GM23338 (cell line): ENCODE measurements around the gene NAA30. TPM values are rescaled to one million over a fixed set of nuclear protein-coding genes. Genes with fewer than 3 reads are reported as not detected.

Experiments
- ATAC-seq: fragments of 200-7000 bp; cut with Tn5 transposase; 3 replicates; pipeline ENCODE4 v1.9.1; 2020
- DNase-seq: peaks from one replicate; pipeline ENCODE4 v3.0.0-alpha.2; 2015; ENCODE audit warnings: low spot score
- H2AFZ ChIP-seq: fragments of 200-600 bp; sonication (generic); 2 replicates; pipeline ENCODE4 v1.8.0; 2016; ENCODE audit warnings: antibody characterized with exemption, mild to moderate bottlenecking, moderate library complexity
- H3F3A ChIP-seq: fragments of 200-600 bp; sonication (generic); replicated peaks from 2 replicates; pipeline ENCODE4 v1.8.0; 2017; ENCODE audit warnings: antibody characterized with exemption, mixed run types, low read depth
- H3K27ac ChIP-seq: fragments of 200-600 bp; sonication (generic); 2 replicates; pipeline ENCODE4 v1.6.1; 2016; ENCODE audit warnings: low read depth
- H3K27me3 ChIP-seq: fragments of 200-600 bp; sonication (generic); 2 replicates; pipeline ENCODE4 v1.8.0; 2016; ENCODE audit warnings: mild to moderate bottlenecking, mixed run types, moderate library complexity; ENCODE audit not compliant: insufficient read depth
- H3K36me3 ChIP-seq: fragments of 200-600 bp; sonication (generic); 2 replicates; pipeline ENCODE4 v1.8.0; 2016; ENCODE audit warnings: mild to moderate bottlenecking; ENCODE audit not compliant: insufficient read depth
- H3K4me1 ChIP-seq: fragments of 200-600 bp; sonication (generic); 2 replicates; pipeline ENCODE4 v1.8.0; 2016; ENCODE audit warnings: mild to moderate bottlenecking, moderate library complexity; ENCODE audit not compliant: insufficient read depth
- H3K4me2 ChIP-seq: fragments of 200-600 bp; sonication (generic); 2 replicates; pipeline ENCODE4 v1.7.1; 2017; ENCODE audit warnings: mixed run types
- H3K4me3 ChIP-seq: fragments of 200-600 bp; sonication (generic); 2 replicates; pipeline ENCODE4 v1.6.1; 2016; ENCODE audit warnings: mixed run types
- H3K79me2 ChIP-seq: fragments of 200-600 bp; sonication (generic); replicated peaks from 2 replicates; pipeline ENCODE4 v1.8.0; 2017; ENCODE audit warnings: mild to moderate bottlenecking; ENCODE audit not compliant: insufficient read depth
- H3K9me2 ChIP-seq: fragments of 200-600 bp; sonication (generic); 2 replicates; pipeline ENCODE4 v1.8.0; 2017; ENCODE audit not compliant: insufficient read depth
- H4K20me1 ChIP-seq: fragments of 200-600 bp; sonication (generic); replicated peaks from 2 replicates; pipeline ENCODE4 v1.8.0; 2017; ENCODE audit warnings: mild to moderate bottlenecking; ENCODE audit not compliant: insufficient read depth
- H3K27ac Mint-ChIP-seq: 2 replicates; pipeline ENCODE4 v1.8.0; 2020; ENCODE audit warnings: inconsistent platforms, mild to moderate bottlenecking, moderate library complexity, mixed read lengths
- H3K27me3 Mint-ChIP-seq: 3 replicates; pipeline ENCODE4 v1.8.0; 2022; ENCODE audit warnings: low read depth, mild to moderate bottlenecking, moderate library complexity, mixed read lengths, inconsistent platforms; ENCODE audit not compliant: insufficient read depth, poor library complexity
- H3K36me3 Mint-ChIP-seq: 3 replicates; pipeline ENCODE4 v1.8.0; 2021; ENCODE audit warnings: low read depth, mild to moderate bottlenecking, inconsistent platforms, moderate library complexity, mixed read lengths
- H3K4me1 Mint-ChIP-seq: 3 replicates; pipeline ENCODE4 v1.8.0; 2020; ENCODE audit warnings: mild to moderate bottlenecking, inconsistent platforms, mixed read lengths
- H3K4me3 Mint-ChIP-seq: 3 replicates; pipeline ENCODE4 v1.8.0; 2021; ENCODE audit warnings: moderate library complexity, mild to moderate bottlenecking, inconsistent platforms, mixed read lengths
- H3K9me3 Mint-ChIP-seq: 3 replicates; pipeline ENCODE4 v1.8.0; 2020; ENCODE audit warnings: moderate library complexity, mild to moderate bottlenecking, inconsistent platforms, mixed read lengths
- CREB1 ChIP-seq: fragments of 250-450 bp; sonication (Bioruptor Pico); IDR thresholded peaks from 2 replicates; pipeline ENCODE4 v1.5.0; 2020; ENCODE audit warnings: low read depth, mild to moderate bottlenecking, moderate library complexity
- CTCF ChIP-seq, 2 experiments: fragments of 200-600 bp in 1 of 2; sonication (generic) in 1 of 2; conservative IDR thresholded peaks; 2 replicates each; pipeline versions ENCODE4 v1.5.1 to v1.6.1; 2016 to 2017; ENCODE audit warnings: antibody characterized with exemption in 2 of 2, low read depth in 2 of 2, mild to moderate bottlenecking in 2 of 2, moderate library complexity in 1 of 2
- EZH2 ChIP-seq: fragments of 200-600 bp; sonication (generic); IDR thresholded peaks from one replicate; pipeline ENCODE4 v1.8.0; 2017; ENCODE audit warnings: antibody characterized with exemption, mild to moderate bottlenecking, low read depth; ENCODE audit not compliant: unreplicated experiment
- EZH2phosphoT487 ChIP-seq: fragments of 200-600 bp; sonication (generic); IDR thresholded peaks from one replicate; pipeline ENCODE4 v1.8.1; 2018; ENCODE audit warnings: antibody characterized with exemption; ENCODE audit not compliant: unreplicated experiment
- JUNB ChIP-seq: IDR thresholded peaks from one replicate; pipeline ENCODE4 v1.6.1; 2016; ENCODE audit warnings: antibody characterized with exemption; ENCODE audit not compliant: unreplicated experiment
- NANOG ChIP-seq: IDR thresholded peaks from 2 replicates; pipeline ENCODE4 v1.6.1; 2016; ENCODE audit warnings: antibody characterized with exemption, borderline replicate concordance
- POLR2AphosphoS5 ChIP-seq: IDR thresholded peaks from 2 replicates; pipeline ENCODE4 v1.6.1; 2016; ENCODE audit warnings: antibody characterized with exemption, low read depth
- STAT1 ChIP-seq: IDR thresholded peaks from one replicate; pipeline ENCODE4 v1.6.1; 2016; ENCODE audit warnings: antibody characterized with exemption; ENCODE audit not compliant: unreplicated experiment
- ZNF114 ChIP-seq: fragments of 250-450 bp; sonication (Bioruptor Pico); IDR thresholded peaks from 2 replicates; pipeline ENCODE4 v1.5.0; 2020; ENCODE audit warnings: mild to moderate bottlenecking, moderate library complexity
- ZNF331 ChIP-seq: fragments of 250-450 bp; sonication (Bioruptor Pico); IDR thresholded peaks from 2 replicates; pipeline ENCODE4 v1.5.0; 2020; ENCODE audit warnings: low read depth, mild to moderate bottlenecking, moderate library complexity
- ZNF462 ChIP-seq: fragments of 250-450 bp; sonication (Bioruptor Pico); IDR thresholded peaks from 2 replicates; pipeline ENCODE4 v1.5.0; 2020; ENCODE audit warnings: mild to moderate bottlenecking, moderate library complexity
- polyA plus RNA-seq: library from polyadenylated mRNA; unstranded; fragments of >200 nt; fragmentation: Nextera tagmentation; extraction: Ambion mirVana; gene quantifications from 2 replicates; pipeline ENCODE4 v1.2.1, GENCODE V29; 2016
- total RNA-seq: library from RNA; depleted of rRNA; stranded (reverse); fragments of >200 nt; shearing (Covaris generic); gene quantifications from 2 replicates; pipeline ENCODE4 v1.2.3, GENCODE V29; 2014
- TF ChIP-seq, protein P1 (sequence below): IDR thresholded peaks from one replicate; pipeline ENCODE4 v1.6.1; 2018; ENCODE audit warnings: antibody characterized with exemption; ENCODE audit not compliant: unreplicated experiment
- TF ChIP-seq, protein P2 (sequence below): IDR thresholded peaks from 2 replicates; pipeline ENCODE4 v1.6.1; 2016; ENCODE audit warnings: antibody characterized with exemption

Gene NAA30
- total and polyA plus RNA-seq, 2 experiments from 2014 or later, result 7.5 to 27.1 TPM

DNA sequence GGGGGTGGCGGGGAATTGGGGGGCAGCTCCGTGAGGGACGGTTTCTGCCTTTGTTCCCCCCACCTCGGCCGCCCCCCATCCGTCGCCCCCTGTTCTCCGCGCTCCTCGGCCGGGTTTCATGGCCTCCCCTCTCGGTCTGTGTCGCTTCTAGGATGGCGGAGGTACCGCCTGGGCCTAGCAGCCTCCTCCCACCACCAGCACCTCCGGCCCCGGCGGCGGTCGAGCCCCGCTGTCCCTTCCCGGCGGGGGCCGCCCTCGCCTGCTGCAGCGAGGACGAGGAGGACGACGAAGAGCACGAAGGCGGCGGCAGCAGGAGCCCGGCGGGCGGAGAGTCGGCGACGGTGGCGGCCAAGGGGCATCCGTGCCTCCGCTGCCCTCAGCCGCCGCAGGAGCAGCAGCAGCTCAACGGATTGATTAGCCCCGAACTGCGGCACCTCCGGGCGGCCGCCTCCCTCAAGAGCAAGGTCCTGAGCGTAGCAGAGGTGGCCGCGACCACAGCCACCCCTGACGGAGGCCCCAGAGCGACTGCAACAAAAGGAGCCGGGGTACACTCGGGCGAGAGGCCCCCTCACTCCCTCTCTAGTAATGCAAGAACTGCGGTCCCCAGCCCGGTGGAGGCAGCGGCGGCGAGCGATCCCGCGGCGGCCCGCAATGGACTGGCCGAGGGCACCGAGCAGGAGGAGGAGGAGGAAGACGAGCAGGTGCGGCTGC is 575 bp downstream of the NAA30 start:
- Histone ChIP-seq H2AFZ (peak overlapping the region; percentile 75), H3K27me3 (no peaks in the 10 kb centered on the region), H3K4me3 (peak overlapping the region; percentile 91), H3K4me2 (peak overlapping the region; percentile 93), H3K9me2 (no peaks in the 10 kb centered on the region), H3F3A (no peaks in the 10 kb centered on the region), H4K20me1 (peaks cover 13% of the 10 kb centered on the region; the same call in 1 of the 2 replicates), H3K27ac (no peak overlapping the region), H3K79me2 (peaks cover 48% of the 10 kb centered on the region), H3K36me3 (no peaks in the 10 kb centered on the region), H3K4me1 (peaks cover 18% of the 10 kb centered on the region)
- Mint-ChIP-seq H3K36me3 (peaks cover 14% of the 10 kb centered on the region; the same call in 2 of the 3 replicates), H3K27me3 (peaks cover 2% of the 10 kb centered on the region), H3K27ac (no peak overlapping the region), H3K9me3 (no peaks in the 10 kb centered on the region; the same call in 2 of the 3 replicates), H3K4me3 (peak overlapping the region; percentile 93), H3K4me1 (peaks cover 27% of the 10 kb centered on the region)
- DNase-seq (peak; percentile 64), ATAC-seq (peak; percentile 53)
- TF ChIP-seq EZH2, result no peak
- TF ChIP-seq NANOG, result no peak
- TF ChIP-seq, protein P1, sequence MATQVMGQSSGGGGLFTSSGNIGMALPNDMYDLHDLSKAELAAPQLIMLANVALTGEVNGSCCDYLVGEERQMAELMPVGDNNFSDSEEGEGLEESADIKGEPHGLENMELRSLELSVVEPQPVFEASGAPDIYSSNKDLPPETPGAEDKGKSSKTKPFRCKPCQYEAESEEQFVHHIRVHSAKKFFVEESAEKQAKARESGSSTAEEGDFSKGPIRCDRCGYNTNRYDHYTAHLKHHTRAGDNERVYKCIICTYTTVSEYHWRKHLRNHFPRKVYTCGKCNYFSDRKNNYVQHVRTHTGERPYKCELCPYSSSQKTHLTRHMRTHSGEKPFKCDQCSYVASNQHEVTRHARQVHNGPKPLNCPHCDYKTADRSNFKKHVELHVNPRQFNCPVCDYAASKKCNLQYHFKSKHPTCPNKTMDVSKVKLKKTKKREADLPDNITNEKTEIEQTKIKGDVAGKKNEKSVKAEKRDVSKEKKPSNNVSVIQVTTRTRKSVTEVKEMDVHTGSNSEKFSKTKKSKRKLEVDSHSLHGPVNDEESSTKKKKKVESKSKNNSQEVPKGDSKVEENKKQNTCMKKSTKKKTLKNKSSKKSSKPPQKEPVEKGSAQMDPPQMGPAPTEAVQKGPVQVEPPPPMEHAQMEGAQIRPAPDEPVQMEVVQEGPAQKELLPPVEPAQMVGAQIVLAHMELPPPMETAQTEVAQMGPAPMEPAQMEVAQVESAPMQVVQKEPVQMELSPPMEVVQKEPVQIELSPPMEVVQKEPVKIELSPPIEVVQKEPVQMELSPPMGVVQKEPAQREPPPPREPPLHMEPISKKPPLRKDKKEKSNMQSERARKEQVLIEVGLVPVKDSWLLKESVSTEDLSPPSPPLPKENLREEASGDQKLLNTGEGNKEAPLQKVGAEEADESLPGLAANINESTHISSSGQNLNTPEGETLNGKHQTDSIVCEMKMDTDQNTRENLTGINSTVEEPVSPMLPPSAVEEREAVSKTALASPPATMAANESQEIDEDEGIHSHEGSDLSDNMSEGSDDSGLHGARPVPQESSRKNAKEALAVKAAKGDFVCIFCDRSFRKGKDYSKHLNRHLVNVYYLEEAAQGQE, result no peak
- no peak for TF ChIP-seq ZNF462 (CRISPR knock-in tag)
- no peak for TF ChIP-seq JUNB
- TF ChIP-seq, protein P2, sequence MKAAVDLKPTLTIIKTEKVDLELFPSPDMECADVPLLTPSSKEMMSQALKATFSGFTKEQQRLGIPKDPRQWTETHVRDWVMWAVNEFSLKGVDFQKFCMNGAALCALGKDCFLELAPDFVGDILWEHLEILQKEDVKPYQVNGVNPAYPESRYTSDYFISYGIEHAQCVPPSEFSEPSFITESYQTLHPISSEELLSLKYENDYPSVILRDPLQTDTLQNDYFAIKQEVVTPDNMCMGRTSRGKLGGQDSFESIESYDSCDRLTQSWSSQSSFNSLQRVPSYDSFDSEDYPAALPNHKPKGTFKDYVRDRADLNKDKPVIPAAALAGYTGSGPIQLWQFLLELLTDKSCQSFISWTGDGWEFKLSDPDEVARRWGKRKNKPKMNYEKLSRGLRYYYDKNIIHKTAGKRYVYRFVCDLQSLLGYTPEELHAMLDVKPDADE, result no peak
- no peak for TF ChIP-seq ZNF331 (CRISPR knock-in tag)
- TF ChIP-seq CREB1, result no peak
- no peak for TF ChIP-seq STAT1
- no peak for TF ChIP-seq ZNF114 (CRISPR knock-in tag)
- TF ChIP-seq POLR2AphosphoS5, result no peak
- TF ChIP-seq EZH2phosphoT487, result no peak
- no peak for TF ChIP-seq CTCF (conservative IDR thresholded peaks at IDR 0.05; ENCODE audit: low read depth in 2 of 2)
